Stimulated activated CD8-positive, alpha-beta memory T cell treated with anti-CD3 and anti-CD28 coated beads, Interleukin-4, amount 100 ng/mL, for 1 hour (primary cell): ENCODE results near the gene PKD1.

Experiments
- DNase-seq, 2 donors: peaks; one replicate each; pipeline ENCODE4 v3.0.0-alpha.2; 2020; ENCODE audit warnings: low read depth in 2 of 2, low spot score in 1 of 2

PKD1 gene

DNA sequence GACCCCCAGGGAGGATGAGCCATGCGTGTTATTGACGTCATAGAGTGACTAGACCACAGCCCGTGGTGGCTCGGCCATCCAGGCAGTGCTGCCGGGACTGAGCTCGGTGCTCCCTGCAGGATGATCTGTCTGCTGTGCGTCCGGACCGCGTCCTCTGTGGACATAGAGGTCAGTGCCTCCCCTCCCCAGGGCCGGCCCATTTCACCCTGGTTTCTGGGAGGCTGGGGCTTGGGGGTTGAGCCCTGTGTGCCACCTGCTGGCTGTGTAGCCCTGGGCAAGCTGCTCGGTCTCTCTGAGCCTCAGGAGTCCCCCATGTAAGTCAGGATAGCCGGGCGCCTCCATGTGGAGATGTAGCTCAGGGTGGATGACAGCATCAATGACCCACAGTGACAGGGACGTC is 79.6 kb downstream of the PKD1 start:
- DNase-seq, result no peak

GRCh38 chr16:2054543-2055245 is 81.0 kb downstream of the PKD1 start:
- DNase-seq, result no peak

- no peak for DNase-seq
Observed at GRCh38 chr16:2053897-2054296, 81.8 kb downstream of the PKD1 start.

- DNase-seq, result no peak
Observed at GRCh38 chr16:2053211-2053610, 82.5 kb downstream of the PKD1 start.

GRCh38 chr16:2048116-2048543 is 87.6 kb downstream of the PKD1 start:
- no peak for DNase-seq

DNA sequence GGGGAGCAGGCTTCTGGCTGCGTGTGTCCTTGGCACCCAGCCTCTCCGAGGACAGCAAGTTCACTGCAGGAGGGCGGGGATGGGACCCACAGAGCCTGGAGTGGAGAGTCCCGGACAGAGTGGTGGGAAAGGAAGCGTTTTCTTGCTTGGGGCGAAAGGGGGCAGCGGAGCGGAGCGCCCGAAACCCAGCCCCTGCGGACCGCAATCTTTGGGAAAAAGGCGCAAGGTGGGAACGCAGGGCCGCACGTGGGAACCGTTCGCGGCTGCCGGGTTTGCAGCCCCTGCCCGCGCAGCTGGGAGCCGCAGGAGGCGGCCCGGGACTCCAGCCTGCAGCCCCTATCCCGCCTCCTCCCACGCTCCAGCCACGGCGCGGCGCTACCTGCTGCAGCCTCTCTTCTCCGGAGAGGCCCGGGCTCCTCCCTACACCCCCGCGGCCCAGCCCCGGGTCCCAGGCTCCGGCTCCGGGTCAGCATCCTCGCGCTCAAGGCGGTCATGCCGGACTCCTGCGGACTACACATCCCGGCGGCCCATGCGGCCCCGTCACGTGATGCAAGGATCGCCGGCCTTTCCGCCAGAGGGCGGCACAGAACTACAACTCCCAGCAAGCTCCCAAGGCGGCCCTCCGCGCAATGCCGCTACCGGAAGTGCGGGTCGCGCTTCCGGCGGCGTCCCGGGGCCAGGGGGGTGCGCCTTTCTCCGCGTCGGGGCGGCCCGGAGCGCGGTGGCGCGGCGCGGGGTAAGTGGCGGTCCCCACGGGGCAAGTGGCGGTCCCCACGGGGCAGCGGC is 88.2 kb downstream of the PKD1 start, which contains the start of the genes NTHL1 and TSC2:
Gene NTHL1 (minus strand): TSS at position 505 of the 786 bp plus-strand sequence. CDS start 11 bp downstream, at position 494.
Gene TSC2 (plus strand): TSS at position 656 of the 786 bp plus-strand sequence. CDS start 631 bp downstream, outside the sequence.
- DNase-seq, result peak; percentile 82 to 86

DNA sequence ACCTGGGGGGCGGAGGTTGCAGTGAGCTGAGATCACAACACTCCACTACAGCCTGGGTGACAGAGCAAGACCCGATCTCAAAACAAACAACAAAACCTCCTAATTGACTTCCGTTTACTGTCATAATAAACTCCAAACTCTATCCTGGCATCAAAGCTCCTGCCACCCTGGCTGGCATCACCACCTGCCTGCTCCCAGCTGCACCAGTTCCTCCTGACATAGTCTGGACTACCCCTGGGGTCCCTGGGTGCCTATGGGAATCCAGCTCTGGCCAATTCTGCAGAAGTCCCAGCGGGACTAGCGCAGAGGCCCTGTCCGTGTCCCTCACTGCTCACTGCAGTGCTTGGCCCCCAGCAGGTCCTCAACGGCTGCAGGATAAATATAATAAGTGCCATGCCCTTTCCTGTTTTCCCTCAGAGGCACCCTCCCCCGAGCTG is 88.8 kb downstream of the PKD1 start:
- DNase-seq, result no peak

GRCh38 chr16:2045965-2046892 is 89.5 kb downstream of the PKD1 start:
- DNase-seq, result no peak

GRCh38 chr16:2044541-2044940 is 91.2 kb downstream of the PKD1 start:
- DNase-seq, result no peak

DNA sequence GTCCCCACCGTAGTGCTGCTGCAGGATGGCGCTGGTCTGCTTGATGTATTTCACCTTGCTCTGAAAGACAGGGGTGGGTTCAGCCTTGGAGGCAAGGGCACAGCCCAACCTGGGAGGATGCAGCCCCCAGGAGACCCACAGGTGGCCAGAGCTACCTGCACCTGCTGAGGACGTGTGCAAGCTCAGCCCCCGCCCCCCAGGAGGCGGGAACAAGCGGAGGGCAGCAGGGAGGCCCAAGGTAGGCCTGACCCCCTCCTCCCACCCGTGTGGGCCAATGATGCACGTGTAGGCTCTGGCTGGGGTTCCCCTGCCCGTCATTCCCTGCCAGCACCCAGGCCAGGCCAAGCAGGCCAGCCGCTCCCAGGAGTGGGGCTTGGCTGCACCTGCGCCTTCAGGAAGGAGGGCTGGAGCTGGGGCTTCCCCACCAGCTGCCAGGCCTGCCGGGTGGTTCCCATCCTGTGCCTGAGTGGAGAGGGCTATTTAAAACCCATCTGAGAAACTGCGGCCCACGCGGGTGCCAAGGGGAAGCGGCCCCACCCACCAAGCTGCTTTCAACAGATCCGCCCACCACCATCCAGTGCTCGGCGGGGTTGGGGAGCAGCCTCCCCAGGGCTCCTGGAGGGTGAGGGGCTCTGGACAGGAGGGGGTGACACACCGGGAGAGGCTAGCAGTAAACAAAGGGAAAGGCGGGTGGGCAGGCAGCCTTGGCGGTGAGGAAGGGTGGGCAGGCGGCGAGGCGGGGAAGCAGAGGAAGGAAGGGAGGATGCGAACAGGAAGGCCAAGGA is 91.8 kb downstream of the PKD1 start:
- no peak for DNase-seq

- no peak for DNase-seq
Observed at GRCh38 chr16:2042986-2043666, 92.6 kb downstream of the PKD1 start.

- DNase-seq, result no peak
Observed at GRCh38 chr16:2042171-2042985, 93.3 kb downstream of the PKD1 start.

- no peak for DNase-seq
Observed at GRCh38 chr16:2040787-2041522, 94.7 kb downstream of the PKD1 start.

GRCh38 chr16:2040041-2040786 is 95.5 kb downstream of the PKD1 start:
- DNase-seq, result no peak

DNA sequence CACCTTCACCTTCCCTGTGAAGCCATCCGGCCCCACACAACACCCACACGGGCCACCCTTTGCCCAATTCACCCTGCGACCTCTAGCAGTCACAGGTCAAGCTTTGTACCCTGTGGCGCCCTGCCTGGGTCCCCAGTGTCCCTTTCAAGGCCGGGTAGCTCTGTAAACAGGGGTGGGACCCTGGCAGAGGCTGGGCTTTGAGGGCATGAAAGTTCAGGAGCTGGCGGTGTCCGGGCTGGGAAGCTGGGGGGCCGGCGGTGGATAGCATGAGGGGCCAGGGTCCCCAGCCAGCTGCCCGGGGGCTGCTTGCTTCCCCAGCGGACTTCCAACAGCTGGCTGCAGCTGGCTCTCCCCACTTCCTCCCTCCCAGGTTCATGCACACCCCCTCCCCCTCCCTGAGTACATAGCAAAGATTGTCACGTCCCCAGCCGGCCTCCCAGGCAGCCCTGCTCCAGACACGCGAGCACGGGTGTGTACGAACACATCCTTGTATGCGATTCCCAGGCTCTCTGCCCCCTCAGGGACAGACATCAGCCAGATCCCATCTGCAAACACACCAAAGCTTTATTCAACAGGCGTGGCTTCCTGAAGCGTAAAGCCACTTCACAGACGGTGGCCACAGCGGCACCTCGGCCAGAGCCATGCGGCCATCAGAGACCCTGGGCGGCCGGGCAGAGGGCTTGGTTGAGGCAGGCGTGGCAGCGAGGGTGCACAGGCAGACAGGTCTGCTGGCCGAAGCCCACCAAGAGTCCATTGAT is 96.2 kb downstream of the PKD1 start:
- DNase-seq, result no peak
